DMS 273 (cell line): Measurements from ENCODE around the gene TMEM150C.
"Not testable (repeated sequence)": the region's sequence is repeated elsewhere in the genome, so short reads cannot be mapped to it uniquely, and the experiment has no call there.

Experiments
- DNase-seq: peaks from one replicate; lab custom pipeline; 2025; ENCODE audit not compliant: unreplicated experiment; lab: John Stamatoyannopoulos, UW

TMEM150C gene

GRCh38 chr4:82479562-82479961 is 82.2 kb downstream of the TMEM150C start:
- DNase-seq: no peak

- not testable (repeated sequence) for DNase-seq
Measured at GRCh38 chr4:82477469-82477868, 84.3 kb downstream of the TMEM150C start.

- not testable (repeated sequence) for DNase-seq
Measured at GRCh38 chr4:82475931-82476330, 85.9 kb downstream of the TMEM150C start.

- DNase-seq: no peak
Measured at GRCh38 chr4:82473621-82474164, 88.1 kb downstream of the TMEM150C start.

GRCh38 chr4:82473080-82473479 is 88.7 kb downstream of the TMEM150C start:
- DNase-seq: not testable (repeated sequence)

GRCh38 chr4:82469791-82470345 is 91.9 kb downstream of the TMEM150C start:
- peak; percentile 5 for DNase-seq

- peak; percentile 3 for DNase-seq
Measured at GRCh38 chr4:82467471-82467870, 94.3 kb downstream of the TMEM150C start.

GRCh38 chr4:82463221-82463620 is 98.6 kb downstream of the TMEM150C start:
- no peak for DNase-seq

- peak; percentile 93 for DNase-seq
Measured at GRCh38 chr4:82462415-82462831, 99.4 kb downstream of the TMEM150C start.

GRCh38 chr4:82461710-82462109 is 100.1 kb downstream of the TMEM150C start:
- no peak for DNase-seq

GRCh38 chr4:82458729-82459128 is 103.1 kb downstream of the TMEM150C start:
- DNase-seq: no peak

- DNase-seq: no peak
Measured at GRCh38 chr4:82457266-82457665, 104.5 kb downstream of the TMEM150C start.

GRCh38 chr4:82452026-82452425 is 109.8 kb downstream of the TMEM150C start:
- no peak for DNase-seq

- DNase-seq: peak; percentile 40
Measured at GRCh38 chr4:82450966-82451755, 110.6 kb downstream of the TMEM150C start.

- DNase-seq: no peak
Measured at GRCh38 chr4:82447886-82448285, 113.9 kb downstream of the TMEM150C start.

GRCh38 chr4:82439088-82439487 is 122.7 kb downstream of the TMEM150C start:
- DNase-seq: no peak

- DNase-seq: peak; percentile 43
Measured at GRCh38 chr4:82437285-82438005, 124.3 kb downstream of the TMEM150C start.

GRCh38 chr4:82436780-82437179 is 125.0 kb downstream of the TMEM150C start:
- no peak for DNase-seq

GRCh38 chr4:82436130-82436529 is 125.7 kb downstream of the TMEM150C start:
- no peak for DNase-seq

GRCh38 chr4:82434949-82435348 is 126.8 kb downstream of the TMEM150C start:
- no peak for DNase-seq

GRCh38 chr4:82433791-82434190 is 128.0 kb downstream of the TMEM150C start:
- no peak for DNase-seq
